H1 (cell line): ENCODE measurements around the gene KLHDC1. TPM values are rescaled to one million over a fixed set of nuclear protein-coding genes. Genes with fewer than 3 reads are reported as not detected.

ENCODE experiments used
- CTCF ChIA-PET: fragments of 300-600 bp; sonication (Branson Sonifier 250); formaldehyde crosslinking; loops from one replicate; lab custom pipeline; 2021; ENCODE audit not compliant: partially characterized antibody; lab: Charles Lee
- POLR2A ChIA-PET: fragments of 300-600 bp; sonication (Branson Sonifier 250); formaldehyde crosslinking; loops from one replicate; lab custom pipeline; 2021; ENCODE audit warnings: inconsistent platforms; ENCODE audit not compliant: partially characterized antibody; lab: Charles Lee
- DNase-seq, 2 experiments: peaks; one replicate each; pipeline versions ENCODE4 v3.0.0 to v3.0.0-alpha.2; 2010 to 2022; ENCODE audit warnings: low spot score in 2 of 2, low read depth in 1 of 2, mixed read lengths in 1 of 2
- FAIRE-seq: peaks from 2 replicates; lab custom pipeline; 2011; peaks lifted over from hg19 to GRCh38; lab: Jason Lieb, UNC
- H2AFZ ChIP-seq: 2 replicates; pipeline ENCODE4 v1.8.1; 2012; ENCODE audit warnings: low read length, inconsistent platforms
- H2AK5ac ChIP-seq: 2 replicates; pipeline ENCODE4 v1.6.1; 2013; ENCODE audit warnings: low read depth, low read length
- H2BK120ac ChIP-seq: replicated peaks from 2 replicates; pipeline ENCODE3; 2013; ENCODE audit warnings: low read depth, low read length, inconsistent platforms
- H2BK12ac ChIP-seq: 2 replicates; pipeline ENCODE4 v1.6.1; 2013; ENCODE audit warnings: low read depth, low read length
- H2BK15ac ChIP-seq: 2 replicates; pipeline ENCODE4 v1.6.1; 2013; ENCODE audit warnings: low read length
- H2BK20ac ChIP-seq: 2 replicates; pipeline ENCODE4 v1.6.1; 2013; ENCODE audit warnings: low read length
- H2BK5ac ChIP-seq: 2 replicates; pipeline ENCODE4 v1.6.1; 2013; ENCODE audit warnings: low read depth, low read length
- H3K14ac ChIP-seq: 2 replicates; pipeline ENCODE4 v1.6.1; 2013; ENCODE audit warnings: inconsistent platforms; ENCODE audit not compliant: insufficient read length
- H3K18ac ChIP-seq: 2 replicates; pipeline ENCODE4 v1.6.1; 2013; ENCODE audit warnings: low read length; ENCODE audit errors: extremely low read depth
- H3K23ac ChIP-seq: 2 replicates; pipeline ENCODE4 v1.6.1; 2013; ENCODE audit warnings: inconsistent platforms; ENCODE audit not compliant: insufficient read length
- H3K23me2 ChIP-seq: 2 replicates; pipeline ENCODE4 v1.6.1; 2013; ENCODE audit warnings: low read depth, low read length
- H3K27ac ChIP-seq: 2 replicates; pipeline ENCODE4 v1.6.1; 2011; ENCODE audit warnings: low read depth, low read length, inconsistent platforms
- H3K27me3 ChIP-seq, 4 experiments: replicated peaks in 1 of 4; 1 replicate in 1 of 4; 2 replicates in 3 of 4; pipeline versions ENCODE4 v1.6.1 to v1.8.1; 2011 to 2013; ENCODE audit warnings: low read length in 3 of 4, mild to moderate bottlenecking in 3 of 4, inconsistent platforms in 2 of 4, mixed read lengths in 2 of 4, moderate library complexity in 1 of 4; ENCODE audit not compliant: control insufficient read depth in 3 of 4, insufficient read depth in 3 of 4; ENCODE audit errors: extremely low read depth in 1 of 4
- H3K36me3 ChIP-seq, 4 experiments: 2 replicates each; pipeline versions ENCODE4 v1.6.1 to v1.8.1; 2011 to 2013; ENCODE audit warnings: mild to moderate bottlenecking in 4 of 4, low read length in 3 of 4, moderate library complexity in 2 of 4, control low read depth in 1 of 4, inconsistent platforms in 1 of 4; ENCODE audit not compliant: insufficient read depth in 4 of 4, control insufficient read depth in 2 of 4
- H3K4ac ChIP-seq: replicated peaks from 2 replicates; pipeline ENCODE3; 2013; ENCODE audit warnings: low read length, low read depth, mixed read lengths, inconsistent platforms; ENCODE audit not compliant: insufficient read length
- H3K4me1 ChIP-seq, 4 experiments: replicated peaks in 1 of 4; 1 replicate in 1 of 4; 2 replicates in 3 of 4; pipeline versions ENCODE4 v1.6.1 to v1.8.1; 2011 to 2013; ENCODE audit warnings: low read length in 3 of 4, inconsistent platforms in 2 of 4, mixed read lengths in 1 of 4; ENCODE audit not compliant: insufficient read depth in 4 of 4, control insufficient read depth in 3 of 4
- H3K4me2 ChIP-seq, 2 experiments: 2 replicates each; pipeline versions ENCODE4 v1.6.1 to v1.8.1; 2011 to 2013; ENCODE audit warnings: low read depth in 2 of 2, low read length in 2 of 2, control low read depth in 1 of 2, inconsistent platforms in 1 of 2, mild to moderate bottlenecking in 1 of 2; ENCODE audit not compliant: insufficient read depth in 1 of 2
- H3K4me3 ChIP-seq, 4 experiments: fragments of 200-600, 300-600 bp in 1 of 4; sonication (generic), shearing (Covaris generic), sonication (Bioruptor Twin) in 1 of 4; 2 replicates each; pipeline versions ENCODE4 v1.5.1 to v1.8.1; 2011 to 2016; ENCODE audit warnings: low read length in 4 of 4, low read depth in 3 of 4, control low read depth in 2 of 4, inconsistent platforms in 2 of 4, mild to moderate bottlenecking in 2 of 4, mixed read lengths in 1 of 4, moderate library complexity in 1 of 4; ENCODE audit not compliant: insufficient read depth in 2 of 4; ENCODE audit errors: extremely low read depth in 1 of 4
- H3K56ac ChIP-seq: replicated peaks from 2 replicates; pipeline ENCODE3; 2013; ENCODE audit warnings: low read depth, mild to moderate bottlenecking, mixed read lengths, low read length, inconsistent platforms; ENCODE audit not compliant: insufficient read length
- H3K79me1 ChIP-seq: 2 replicates; pipeline ENCODE4 v1.6.1; 2013; ENCODE audit warnings: low read depth, low read length, control low read depth
- H3K79me2 ChIP-seq, 2 experiments: 2 replicates each; pipeline versions ENCODE4 v1.6.1 to v1.8.1; 2012 to 2013; ENCODE audit warnings: low read length in 2 of 2, mild to moderate bottlenecking in 2 of 2, inconsistent platforms in 1 of 2; ENCODE audit not compliant: insufficient read depth in 2 of 2, control insufficient read depth in 1 of 2
- H3K9ac ChIP-seq, 4 experiments: replicated peaks in 1 of 4; 1 replicate in 1 of 4; 2 replicates in 3 of 4; pipeline versions ENCODE4 v1.6.1 to v1.8.1; 2011 to 2013; ENCODE audit warnings: low read depth in 3 of 4, low read length in 3 of 4, control low read depth in 2 of 4, mild to moderate bottlenecking in 2 of 4, moderate library complexity in 2 of 4, inconsistent platforms in 1 of 4; ENCODE audit errors: extremely low read depth in 1 of 4
- H3K9me3 ChIP-seq, 2 experiments: 2 replicates each; pipeline versions ENCODE4 v1.6.1 to v1.8.1; 2012 to 2013; ENCODE audit warnings: mild to moderate bottlenecking in 2 of 2, moderate library complexity in 2 of 2, control low read depth in 1 of 2, inconsistent platforms in 1 of 2, low read depth in 1 of 2, low read length in 1 of 2, mixed read lengths in 1 of 2; ENCODE audit not compliant: insufficient read depth in 2 of 2
- H4K20me1 ChIP-seq, 2 experiments: replicated peaks in 1 of 2; 2 replicates each; pipeline versions ENCODE3 to v1.8.1; 2011 to 2013; ENCODE audit warnings: inconsistent platforms in 2 of 2, low read length in 2 of 2, mild to moderate bottlenecking in 1 of 2; ENCODE audit not compliant: insufficient read depth in 2 of 2, control insufficient read depth in 1 of 2
- H4K5ac ChIP-seq: 2 replicates; pipeline ENCODE4 v1.6.1; 2013; ENCODE audit warnings: low read length, low read depth, mixed read lengths, inconsistent platforms; ENCODE audit not compliant: insufficient read length
- H4K8ac ChIP-seq: 2 replicates; pipeline ENCODE4 v1.8.0; 2013; ENCODE audit warnings: mild to moderate bottlenecking, moderate library complexity, low read length, inconsistent platforms; ENCODE audit not compliant: insufficient read depth; ENCODE audit errors: extremely low read depth
- H4K91ac ChIP-seq: replicated peaks from 2 replicates; pipeline ENCODE3; 2013; ENCODE audit warnings: low read length, mixed read lengths, inconsistent platforms; ENCODE audit not compliant: insufficient read length
- BCL11A ChIP-seq, 2 experiments: IDR thresholded peaks; one replicate each; pipeline ENCODE4 v1.6.1; 2011; ENCODE audit warnings: low read depth in 2 of 2, low read length in 2 of 2, mild to moderate bottlenecking in 2 of 2
- BRCA1 ChIP-seq: IDR thresholded peaks from 2 replicates; pipeline ENCODE4 v1.6.1; 2012; ENCODE audit warnings: low read depth, low read length, improper control_type of control experiment
- JUND ChIP-seq: IDR thresholded peaks from 2 replicates; pipeline ENCODE4 v1.6.1; 2011; ENCODE audit warnings: mild to moderate bottlenecking, improper control_type of control experiment, low read length
- NANOG ChIP-seq: IDR thresholded peaks from 2 replicates; pipeline ENCODE4 v1.6.1; 2011; ENCODE audit warnings: low read length, low read depth, mild to moderate bottlenecking, inconsistent platforms; ENCODE audit not compliant: insufficient read depth, poor library complexity, severe bottlenecking
- NRF1 ChIP-seq: IDR thresholded peaks from 2 replicates; pipeline ENCODE4 v1.6.1; 2011; ENCODE audit warnings: mild to moderate bottlenecking, low read depth, low read length, improper control_type of control experiment
- POLR2AphosphoS5 ChIP-seq: IDR thresholded peaks from 2 replicates; pipeline ENCODE4 v1.6.1; 2011; ENCODE audit warnings: low read depth, low read length
- TCF12 ChIP-seq: IDR thresholded peaks from 2 replicates; pipeline ENCODE4 v1.6.1; 2011; ENCODE audit warnings: low read depth, mild to moderate bottlenecking, low read length
- polyA plus RNA-seq, 7 experiments: library from polyadenylated mRNA; depleted of rRNA in 3 of 7; stranded (reverse) in 5 of 7; unstranded in 2 of 7; fragments of >200 nt in 5 of 7; fragments of 200-250 nt in 2 of 7; gene quantifications; 1 replicate in 5 of 7; 2 replicates in 1 of 7; 4 replicates in 1 of 7; pipeline versions ENCODE4 v1.2.1 to v1.2.3, GENCODE V29; 2011 to 2013; ENCODE audit warnings: missing spikeins in 2 of 7, mixed read lengths in 2 of 7
- total RNA-seq: library from RNA; stranded (reverse); fragmentation: NEBNext Ultra II Directional; extraction: Animal tissue kit (Norgen Biotek cat#: 25700); gene quantifications from 2 replicates; pipeline ENCODE4 v1.2.1, GENCODE V29; 2021

The KLHDC1 gene
- total and polyA plus RNA-seq, 2 of the 8 experiments (the other 6 are each of a cell fraction or from before 2014, with no cell fraction given): 0.08 TPM; not detected in 1

DNA sequence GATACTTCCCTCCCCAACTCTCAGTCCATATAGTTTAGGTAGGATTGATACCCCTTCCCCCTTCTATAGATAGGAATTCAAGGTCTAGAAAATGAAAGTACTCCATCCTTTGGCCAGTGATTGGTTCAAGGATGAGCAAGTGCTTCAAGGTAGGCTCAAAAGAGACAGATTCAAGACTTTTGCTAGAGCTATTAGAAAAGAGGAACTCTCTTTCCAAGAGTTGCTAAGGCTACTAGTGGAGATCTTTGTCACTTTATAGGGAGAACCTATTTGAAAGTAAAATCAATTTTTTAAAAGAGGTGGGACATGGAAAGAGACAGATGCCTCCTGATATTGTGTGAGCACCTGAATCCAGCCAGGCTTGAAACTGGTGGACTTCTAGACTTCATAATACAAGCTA is 22.4 kb upstream of the KLHDC1 start:
- Histone ChIP-seq H4K20me1 (no peaks in the 10 kb centered on the region), H2BK15ac (no peak overlapping the region), H3K4me3 (no peak overlapping the region), H2AK5ac (no peak overlapping the region), H4K5ac (no peak overlapping the region), H3K9ac (no peak overlapping the region), H3K14ac (no peak overlapping the region), H4K8ac (no peak overlapping the region), H2AFZ (no peak overlapping the region), H2BK120ac (no peak overlapping the region), H3K4ac (no peak overlapping the region), H3K36me3 (peaks cover 0 to 32% (median 7%) of the 10 kb centered on the region in 4 experiments; a peak in 7 of 8 replicates), H3K79me1 (no peaks in the 10 kb centered on the region), H2BK5ac (no peak overlapping the region), H3K23me2 (no peaks in the 10 kb centered on the region), H3K27me3 (no peaks in the 10 kb centered on the region), H2BK12ac (no peak overlapping the region), H3K56ac (no peak overlapping the region), H3K9me3 (no peaks in the 10 kb centered on the region), H3K79me2 (no peaks in the 10 kb centered on the region), H3K4me2 (no peak overlapping the region), H3K4me1 (no peaks in the 10 kb centered on the region), H2BK20ac (no peak overlapping the region), H3K18ac (no peak overlapping the region), H3K23ac (no peak overlapping the region), H4K91ac (no peak overlapping the region), H3K27ac (no peak overlapping the region)
- ChIA-PET CTCF (no interaction called here), POLR2A (interaction anchor here (1.6 kb wide), 1 partner anchor 10 kb away, joined by 3 read pairs; no protein-coding TSS in a partner anchor)
- FAIRE-seq (no peak), DNase-seq (no peak)
- TF ChIP-seq JUND (no peak), TCF12 (no peak), BCL11A (IDR thresholded peaks at IDR 0.05; ENCODE audit: low read depth in 2 of 2, low read length in 2 of 2) (no peak), NANOG (no peak), BRCA1 (no peak), NRF1 (no peak), POLR2AphosphoS5 (no peak)
